K562 (cell line): Measurements from ENCODE around the gene BICD1. TPM values are rescaled to one million over a fixed set of nuclear protein-coding genes. Genes with fewer than 3 reads are reported as not detected.

Source experiments
- ATAC-seq: fragments of 200-7000 bp; cut with Tn5 transposase; 3 replicates; pipeline ENCODE4 v1.9.1; 2020; ENCODE audit warnings: moderate library complexity
- BruUV-seq: library from RNA; stranded (reverse); fragments of 400-500 nt; replicated peaks from 2 replicates; lab custom pipeline; 2021; lab: Mats Ljungman, UMichigan
- CTCF ChIA-PET: fragments of 300-600 bp; formaldehyde crosslinking; extraction: SDS; loops from one replicate; lab custom pipeline; 2021; ENCODE audit warnings: low intra/inter-chr PET ratio; lab: Yijun Ruan, JAX
- POLR2A ChIA-PET: fragments of 300-600, 350-650 bp; sonication (Branson Sonifier 250); formaldehyde crosslinking; extraction: SDS; loops from one replicate; lab custom pipeline; 2021; ENCODE audit warnings: antibody characterized with exemption, inconsistent platforms; lab: Yijun Ruan, JAX
- DNase-seq, 4 experiments: peaks; one replicate each; pipeline versions ENCODE4 v3.0.0 to v3.0.0-alpha.2; 2011 to 2018; ENCODE audit warnings: low spot score in 3 of 4, mixed read lengths in 3 of 4; ENCODE audit errors: extremely low read depth in 1 of 4
- FAIRE-seq: peaks from 2 replicates; lab custom pipeline; 2011; peaks lifted over from hg19 to GRCh38; lab: Jason Lieb, UNC
- H2AFZ ChIP-seq: 2 replicates; pipeline ENCODE4 v1.6.0; 2011; ENCODE audit warnings: low read depth, low read length, control low read depth, inconsistent platforms
- H3K27ac ChIP-seq: fragments of 200-600 bp; 3 replicates; pipeline ENCODE4 v1.8.0; 2011; ENCODE audit warnings: low read depth, mild to moderate bottlenecking, control low read depth, inconsistent platforms, low read length, moderate library complexity, mixed read lengths; ENCODE audit errors: extremely low read depth
- H3K27me3 ChIP-seq, 2 experiments: fragments of 300-600 bp in 1 of 2; 2 replicates in 1 of 2; 3 replicates in 1 of 2; pipeline versions ENCODE4 v1.6.0 to v1.8.0; 2011; ENCODE audit warnings: inconsistent platforms in 2 of 2, low read length in 2 of 2, mild to moderate bottlenecking in 1 of 2, mixed read lengths in 1 of 2, moderate library complexity in 1 of 2; ENCODE audit not compliant: control insufficient read depth in 2 of 2, insufficient read depth in 2 of 2
- H3K36me3 ChIP-seq: fragments of 300-600 bp; 3 replicates; pipeline ENCODE4 v1.8.0; 2011; ENCODE audit warnings: mild to moderate bottlenecking, low read length, inconsistent platforms; ENCODE audit not compliant: control insufficient read depth, insufficient read depth
- H3K4me1 ChIP-seq, 2 experiments: fragments of 200-600 bp in 1 of 2; replicated peaks in 1 of 2; 2 replicates in 1 of 2; 3 replicates in 1 of 2; pipeline versions ENCODE4 v1.5.1 to v1.8.0; 2011; ENCODE audit warnings: inconsistent platforms in 2 of 2, low read length in 2 of 2, mild to moderate bottlenecking in 1 of 2, mixed read lengths in 1 of 2, moderate library complexity in 1 of 2; ENCODE audit not compliant: control insufficient read depth in 2 of 2, insufficient read depth in 2 of 2
- H3K4me2 ChIP-seq: 2 replicates; pipeline ENCODE4 v1.6.1; 2011; ENCODE audit warnings: low read length, control low read depth, inconsistent platforms, mixed read lengths; ENCODE audit not compliant: insufficient read depth
- H3K4me3 ChIP-seq: fragments of 200-600 bp; sonication (generic), shearing (Covaris generic); 2 replicates; pipeline ENCODE4 v1.5.1; 2016; ENCODE audit warnings: control low read depth, inconsistent platforms
- H3K79me2 ChIP-seq: fragments of 200-600 bp; 3 replicates; pipeline ENCODE4 v1.8.0; 2011; ENCODE audit warnings: low read length, inconsistent platforms; ENCODE audit not compliant: control insufficient read depth, insufficient read depth
- H3K9ac ChIP-seq, 2 experiments: 2 replicates each; pipeline versions ENCODE4 v1.6.0 to v1.6.1; 2011; ENCODE audit warnings: low read depth in 2 of 2, low read length in 2 of 2, control low read depth in 1 of 2, inconsistent platforms in 1 of 2, mild to moderate bottlenecking in 1 of 2, mixed read lengths in 1 of 2; ENCODE audit not compliant: insufficient read depth in 1 of 2
- H3K9me1 ChIP-seq: one replicate; pipeline ENCODE4 v1.6.0; 2011; ENCODE audit warnings: inconsistent platforms, mild to moderate bottlenecking, low read length, moderate library complexity; ENCODE audit not compliant: control insufficient read depth, insufficient read depth
- H3K9me3 ChIP-seq: replicated peaks from 2 replicates; pipeline ENCODE4 v1.5.1; 2011; ENCODE audit warnings: low read depth, low read length, inconsistent platforms; ENCODE audit not compliant: control insufficient read depth, insufficient read depth
- H4K20me1 ChIP-seq: replicated peaks from 2 replicates; pipeline ENCODE4 v1.6.1; 2011; ENCODE audit warnings: low read length, inconsistent platforms, mixed read lengths; ENCODE audit not compliant: control insufficient read depth, insufficient read depth
- ARID1B ChIP-seq: fragments of 450-650 bp; IDR thresholded peaks from 2 replicates; pipeline ENCODE4 v1.6.1; 2016; ENCODE audit warnings: antibody characterized with exemption, mild to moderate bottlenecking, inconsistent platforms
- C11orf30 ChIP-seq: fragments of 450-650 bp; IDR thresholded peaks from 2 replicates; pipeline ENCODE4 v1.6.1; 2016; ENCODE audit warnings: low read depth, mild to moderate bottlenecking
- GTF2E2 ChIP-seq: fragments of 200-800 bp; sonication (Bioruptor generic); IDR thresholded peaks from 2 replicates; pipeline ENCODE4 v1.6.1; 2016; ENCODE audit warnings: missing genetic modification characterization, missing compliant biosample characterization
- MTA2 ChIP-seq: fragments of 450-650 bp; IDR thresholded peaks from 2 replicates; pipeline ENCODE4 v1.6.1; 2016; ENCODE audit warnings: low read depth
- RFX1 ChIP-seq: fragments of 450-650 bp; IDR thresholded peaks from 2 replicates; pipeline ENCODE4 v1.6.1; 2016; ENCODE audit warnings: mild to moderate bottlenecking, moderate library complexity
- TFAM ChIP-seq: fragments of 250-450 bp; sonication (Bioruptor Pico); conservative IDR thresholded peaks from 2 replicates; pipeline ENCODE4 v1.5.0; 2021; ENCODE audit warnings: mild to moderate bottlenecking, moderate library complexity
- WGBS: fragments of 100-300 bp; shearing (Covaris generic); methylation state at CpG from one replicate; pipeline ENCODE4 v1.1.6; 2016; ENCODE audit warnings: low coverage, mixed read lengths; ENCODE audit not compliant: insufficient coverage; ENCODE audit errors: missing lambda C conversion rate; 5-methylcytosine and 5-hydroxymethylcytosine counted together
- in situ Hi-C: fragments of 300-500 bp; cut with MboI; formaldehyde crosslinking; loops from 4 replicates; pipeline ENCODE4 v1.15.0; 2018; ENCODE audit warnings: inconsistent platforms, mixed read lengths
- intact Hi-C: fragments of 100-400 bp; cut with micrococcal nuclease; formaldehyde crosslinking; loops from 2 replicates; pipeline ENCODE4 v1.14.2; 2022
- polyA plus RNA-seq, 8 experiments: library from polyadenylated mRNA; depleted of rRNA in 4 of 8; stranded (reverse) in 5 of 8; unstranded in 3 of 8; fragments of >200 nt; fragmentation: Nextera tagmentation in 2 of 8; fragmentation: Illumina TruSeq in 1 of 8; extraction: Ambion mirVana in 2 of 8; extraction: Trizol in 1 of 8; gene quantifications; 2 replicates each; pipeline versions ENCODE4 v1.2.1 to v1.2.3, GENCODE V29; 2011 to 2014; ENCODE audit warnings: inconsistent platforms in 1 of 8, missing spikeins in 1 of 8
- total RNA-seq, 7 experiments: library from RNA; depleted of rRNA in 6 of 7; stranded (reverse); fragments of >200 nt in 6 of 7; fragmentation: Illumina TruSeq in 2 of 7; extraction: Trizol in 2 of 7; gene quantifications; 2 replicates each; pipeline versions ENCODE4 v1.2.1 to v1.2.3, GENCODE V29; 2011 to 2021; ENCODE audit warnings: low replicate concordance in 1 of 7
- TF ChIP-seq, protein P1 (sequence below), 2 experiments: fragments of 450-650 bp in 1 of 2; sonication (generic) in 1 of 2; formaldehyde crosslinking in 1 of 2; IDR thresholded peaks; 2 replicates each; pipeline versions ENCODE4 v1.7.1 to v1.9.0; 2016 to 2022; ENCODE audit warnings: inconsistent platforms in 1 of 2, mild to moderate bottlenecking in 1 of 2, missing genetic modification reagents in 1 of 2
- TF ChIP-seq, protein P2 (sequence below): sonication (generic); formaldehyde crosslinking; IDR thresholded peaks from 2 replicates; pipeline ENCODE4 v1.8.0; 2022; ENCODE audit warnings: mild to moderate bottlenecking, missing genetic modification reagents

BICD1 gene
- total and polyA plus RNA-seq, 9 of the 15 experiments (the other 6 are each of a cell fraction or from before 2014, with no cell fraction given): 3.5 to 21.1 (median 12.5) TPM

DNA sequence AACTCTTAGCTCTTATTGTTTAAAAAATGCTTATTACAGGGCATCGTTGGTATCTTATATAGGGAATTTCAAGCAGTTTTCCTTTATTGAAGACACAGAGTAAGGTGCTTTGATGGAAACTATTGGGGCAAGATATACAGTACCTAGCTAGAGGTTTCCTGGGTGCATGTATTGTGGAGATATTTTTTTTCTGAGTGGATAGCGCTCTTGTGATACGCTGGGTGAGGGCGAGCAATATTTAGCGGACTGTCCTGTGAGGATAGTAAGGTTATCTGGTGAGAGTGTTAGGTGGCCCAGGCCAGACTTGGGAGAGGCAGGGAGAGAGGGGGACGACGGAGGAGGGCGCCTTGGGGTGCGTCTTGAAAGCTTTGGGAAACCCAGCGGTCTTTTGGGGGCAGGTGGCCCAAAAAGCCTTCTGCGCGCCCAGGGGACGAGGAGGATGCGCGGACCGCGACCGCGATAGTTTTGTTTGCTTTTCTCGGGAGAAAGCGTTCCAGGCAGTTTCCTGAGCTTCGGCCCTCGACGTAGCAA, 596 bp upstream of the BICD1 start:
- peaks cover 27% of the 10 kb centered on the region for H3K79me2 ChIP-seq
- H3K4me1 ChIP-seq: peaks cover 20 to 21% of the 10 kb centered on the region in 2 experiments; a peak in 4 of 5 replicates
- no peak for FAIRE-seq
- in situ Hi-C loops (no loop called here), intact Hi-C loops (loop anchor here (5.0 kb wide), 1 partner anchor 201 kb away; no protein-coding TSS in a partner anchor)
- H3K4me2 ChIP-seq: peak overlapping the region; percentile 95
- H4K20me1 ChIP-seq: 0 out of 2 replicates have a peak, but pooled peaks cover 3% of the 10 kb centered on the region
- BruUV-seq: no TSS peak
- no peaks in the 10 kb centered on the region for H3K9me1 ChIP-seq
- H3K27me3 ChIP-seq: no peaks in the 10 kb centered on the region
- POLR2A ChIA-PET: interaction anchor here (0.7 to 1.1 kb wide), 3 partner anchors 9 to 140 kb away, joined by 3 to 4 read pairs (median 3); no protein-coding TSS in a partner anchor
- DNase-seq: peak in 2 of 4 experiments; percentile 13 to 29
- peak overlapping the region; percentile 72 for H3K4me3 ChIP-seq
- CTCF ChIA-PET: interaction anchor here (0.6 to 0.7 kb wide), 2 partner anchors 30 to 206 kb away, joined by 3 to 4 read pairs; no protein-coding TSS in a partner anchor
- peak overlapping the region; percentile 49; the same call in 2 of the 3 replicates for H3K27ac ChIP-seq
- 5% methylated on average over 24 of the region's 24 CpGs for WGBS
- ATAC-seq: peak; percentile 33
- no peaks in the 10 kb centered on the region for H3K36me3 ChIP-seq
- H3K9ac ChIP-seq: peak overlapping the region; percentile 57 to 96
- peak overlapping the region; percentile 94 for H2AFZ ChIP-seq
- H3K9me3 ChIP-seq: no peaks in the 10 kb centered on the region
- TF ChIP-seq ARID1B (0 out of 2 replicates have a peak, but pooled peaks have one; percentile 36), C11orf30 (no peak), MTA2 (no peak), GTF2E2 (tag) (no peak), TFAM (CRISPR knock-in tag) (no peak), RFX1 (no peak)
- TF ChIP-seq, protein P1, sequence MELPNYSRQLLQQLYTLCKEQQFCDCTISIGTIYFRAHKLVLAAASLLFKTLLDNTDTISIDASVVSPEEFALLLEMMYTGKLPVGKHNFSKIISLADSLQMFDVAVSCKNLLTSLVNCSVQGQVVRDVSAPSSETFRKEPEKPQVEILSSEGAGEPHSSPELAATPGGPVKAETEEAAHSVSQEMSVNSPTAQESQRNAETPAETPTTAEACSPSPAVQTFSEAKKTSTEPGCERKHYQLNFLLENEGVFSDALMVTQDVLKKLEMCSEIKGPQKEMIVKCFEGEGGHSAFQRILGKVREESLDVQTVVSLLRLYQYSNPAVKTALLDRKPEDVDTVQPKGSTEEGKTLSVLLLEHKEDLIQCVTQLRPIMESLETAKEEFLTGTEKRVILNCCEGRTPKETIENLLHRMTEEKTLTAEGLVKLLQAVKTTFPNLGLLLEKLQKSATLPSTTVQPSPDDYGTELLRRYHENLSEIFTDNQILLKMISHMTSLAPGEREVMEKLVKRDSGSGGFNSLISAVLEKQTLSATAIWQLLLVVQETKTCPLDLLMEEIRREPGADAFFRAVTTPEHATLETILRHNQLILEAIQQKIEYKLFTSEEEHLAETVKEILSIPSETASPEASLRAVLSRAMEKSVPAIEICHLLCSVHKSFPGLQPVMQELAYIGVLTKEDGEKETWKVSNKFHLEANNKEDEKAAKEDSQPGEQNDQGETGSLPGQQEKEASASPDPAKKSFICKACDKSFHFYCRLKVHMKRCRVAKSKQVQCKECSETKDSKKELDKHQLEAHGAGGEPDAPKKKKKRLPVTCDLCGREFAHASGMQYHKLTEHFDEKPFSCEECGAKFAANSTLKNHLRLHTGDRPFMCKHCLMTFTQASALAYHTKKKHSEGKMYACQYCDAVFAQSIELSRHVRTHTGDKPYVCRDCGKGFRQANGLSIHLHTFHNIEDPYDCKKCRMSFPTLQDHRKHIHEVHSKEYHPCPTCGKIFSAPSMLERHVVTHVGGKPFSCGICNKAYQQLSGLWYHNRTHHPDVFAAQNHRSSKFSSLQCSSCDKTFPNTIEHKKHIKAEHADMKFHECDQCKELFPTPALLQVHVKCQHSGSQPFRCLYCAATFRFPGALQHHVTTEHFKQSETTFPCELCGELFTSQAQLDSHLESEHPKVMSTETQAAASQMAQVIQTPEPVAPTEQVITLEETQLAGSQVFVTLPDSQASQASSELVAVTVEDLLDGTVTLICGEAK (IDR thresholded peaks at IDR 0.05): 0 out of 2 replicates have a peak, but pooled peaks have one; percentile 4
- TF ChIP-seq, protein P1 (CRISPR knock-in tag; IDR thresholded peaks at IDR 0.05): no peak
- TF ChIP-seq, protein P2, sequence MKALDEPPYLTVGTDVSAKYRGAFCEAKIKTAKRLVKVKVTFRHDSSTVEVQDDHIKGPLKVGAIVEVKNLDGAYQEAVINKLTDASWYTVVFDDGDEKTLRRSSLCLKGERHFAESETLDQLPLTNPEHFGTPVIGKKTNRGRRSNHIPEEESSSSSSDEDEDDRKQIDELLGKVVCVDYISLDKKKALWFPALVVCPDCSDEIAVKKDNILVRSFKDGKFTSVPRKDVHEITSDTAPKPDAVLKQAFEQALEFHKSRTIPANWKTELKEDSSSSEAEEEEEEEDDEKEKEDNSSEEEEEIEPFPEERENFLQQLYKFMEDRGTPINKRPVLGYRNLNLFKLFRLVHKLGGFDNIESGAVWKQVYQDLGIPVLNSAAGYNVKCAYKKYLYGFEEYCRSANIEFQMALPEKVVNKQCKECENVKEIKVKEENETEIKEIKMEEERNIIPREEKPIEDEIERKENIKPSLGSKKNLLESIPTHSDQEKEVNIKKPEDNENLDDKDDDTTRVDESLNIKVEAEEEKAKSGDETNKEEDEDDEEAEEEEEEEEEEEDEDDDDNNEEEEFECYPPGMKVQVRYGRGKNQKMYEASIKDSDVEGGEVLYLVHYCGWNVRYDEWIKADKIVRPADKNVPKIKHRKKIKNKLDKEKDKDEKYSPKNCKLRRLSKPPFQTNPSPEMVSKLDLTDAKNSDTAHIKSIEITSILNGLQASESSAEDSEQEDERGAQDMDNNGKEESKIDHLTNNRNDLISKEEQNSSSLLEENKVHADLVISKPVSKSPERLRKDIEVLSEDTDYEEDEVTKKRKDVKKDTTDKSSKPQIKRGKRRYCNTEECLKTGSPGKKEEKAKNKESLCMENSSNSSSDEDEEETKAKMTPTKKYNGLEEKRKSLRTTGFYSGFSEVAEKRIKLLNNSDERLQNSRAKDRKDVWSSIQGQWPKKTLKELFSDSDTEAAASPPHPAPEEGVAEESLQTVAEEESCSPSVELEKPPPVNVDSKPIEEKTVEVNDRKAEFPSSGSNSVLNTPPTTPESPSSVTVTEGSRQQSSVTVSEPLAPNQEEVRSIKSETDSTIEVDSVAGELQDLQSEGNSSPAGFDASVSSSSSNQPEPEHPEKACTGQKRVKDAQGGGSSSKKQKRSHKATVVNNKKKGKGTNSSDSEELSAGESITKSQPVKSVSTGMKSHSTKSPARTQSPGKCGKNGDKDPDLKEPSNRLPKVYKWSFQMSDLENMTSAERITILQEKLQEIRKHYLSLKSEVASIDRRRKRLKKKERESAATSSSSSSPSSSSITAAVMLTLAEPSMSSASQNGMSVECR (CRISPR knock-in tag): no peak
